ENCODE data around the gene CNTLN. TPM values are rescaled to one million over a fixed set of nuclear protein-coding genes. Genes with fewer than 3 reads are reported as not detected.

CNTLN gene, protein sequence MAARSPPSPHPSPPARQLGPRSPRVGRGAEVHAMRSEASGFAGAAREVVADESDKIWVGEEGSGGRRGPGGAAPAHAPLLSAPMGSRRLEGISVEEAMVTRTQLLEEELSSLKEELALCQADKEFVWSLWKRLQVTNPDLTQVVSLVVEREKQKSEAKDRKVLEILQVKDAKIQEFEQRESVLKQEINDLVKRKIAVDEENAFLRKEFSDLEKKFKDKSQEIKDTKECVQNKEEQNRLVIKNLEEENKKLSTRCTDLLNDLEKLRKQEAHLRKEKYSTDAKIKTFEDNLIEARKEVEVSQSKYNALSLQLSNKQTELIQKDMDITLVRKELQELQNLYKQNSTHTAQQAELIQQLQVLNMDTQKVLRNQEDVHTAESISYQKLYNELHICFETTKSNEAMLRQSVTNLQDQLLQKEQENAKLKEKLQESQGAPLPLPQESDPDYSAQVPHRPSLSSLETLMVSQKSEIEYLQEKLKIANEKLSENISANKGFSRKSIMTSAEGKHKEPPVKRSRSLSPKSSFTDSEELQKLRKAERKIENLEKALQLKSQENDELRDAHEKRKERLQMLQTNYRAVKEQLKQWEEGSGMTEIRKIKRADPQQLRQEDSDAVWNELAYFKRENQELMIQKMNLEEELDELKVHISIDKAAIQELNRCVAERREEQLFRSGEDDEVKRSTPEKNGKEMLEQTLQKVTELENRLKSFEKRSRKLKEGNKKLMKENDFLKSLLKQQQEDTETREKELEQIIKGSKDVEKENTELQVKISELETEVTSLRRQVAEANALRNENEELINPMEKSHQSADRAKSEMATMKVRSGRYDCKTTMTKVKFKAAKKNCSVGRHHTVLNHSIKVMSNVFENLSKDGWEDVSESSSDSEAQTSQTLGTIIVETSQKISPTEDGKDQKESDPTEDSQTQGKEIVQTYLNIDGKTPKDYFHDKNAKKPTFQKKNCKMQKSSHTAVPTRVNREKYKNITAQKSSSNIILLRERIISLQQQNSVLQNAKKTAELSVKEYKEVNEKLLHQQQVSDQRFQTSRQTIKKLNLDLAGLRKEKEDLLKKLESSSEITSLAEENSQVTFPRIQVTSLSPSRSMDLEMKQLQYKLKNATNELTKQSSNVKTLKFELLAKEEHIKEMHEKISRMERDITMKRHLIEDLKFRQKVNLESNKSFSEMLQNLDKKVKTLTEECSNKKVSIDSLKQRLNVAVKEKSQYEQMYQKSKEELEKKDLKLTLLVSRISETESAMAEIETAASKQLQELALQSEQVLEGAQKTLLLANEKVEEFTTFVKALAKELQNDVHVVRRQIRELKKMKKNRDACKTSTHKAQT (N-terminal part only)
- 9.7 and 10.3 TPM in 2 replicates for total RNA-seq (2014; rRNA removed; shearing (Covaris generic))

DNA sequence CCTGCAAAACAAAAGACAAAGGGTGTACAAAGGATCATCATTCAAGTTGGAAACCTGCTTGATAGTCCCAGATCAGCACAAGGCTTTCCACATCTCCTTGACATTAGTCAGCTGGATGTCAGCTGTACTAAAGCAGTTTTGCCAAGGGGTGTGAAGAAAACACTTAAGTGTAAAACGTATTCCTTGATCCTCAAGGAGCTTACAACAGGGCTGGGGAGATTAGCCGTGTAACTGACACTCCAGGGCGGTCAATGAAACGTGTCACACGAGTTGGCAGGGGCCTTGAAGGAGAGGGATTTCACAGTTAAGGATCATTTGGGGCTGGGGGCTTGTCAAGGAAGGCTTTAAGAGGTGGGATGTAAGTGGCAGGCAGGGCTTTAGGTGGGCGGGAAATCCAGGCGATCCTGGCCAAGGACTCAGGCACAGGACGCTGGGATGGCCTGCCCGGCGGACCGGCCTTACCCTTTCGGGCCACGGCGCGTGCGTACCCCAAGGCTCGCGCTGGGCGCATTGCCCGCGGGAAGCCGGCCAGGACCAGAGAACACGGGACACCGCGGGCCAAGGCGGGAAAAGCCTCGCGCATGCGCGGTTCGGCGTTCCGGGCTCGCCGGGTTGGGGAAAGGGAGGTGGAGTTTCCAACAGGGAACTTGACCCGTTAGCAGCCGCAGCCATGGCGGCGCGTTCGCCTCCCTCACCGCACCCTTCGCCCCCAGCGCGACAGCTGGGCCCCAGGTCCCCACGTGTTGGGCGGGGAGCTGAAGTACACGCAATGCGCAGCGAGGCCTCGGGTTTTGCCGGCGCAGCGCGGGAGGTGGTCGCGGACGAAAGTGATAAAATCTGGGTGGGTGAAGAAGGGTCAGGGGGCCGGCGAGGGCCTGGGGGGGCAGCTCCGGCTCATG is at the start of gene CNTLN:
Gene CNTLN (plus strand): TSS at position 645 of the 899 bp plus-strand sequence. CDS start 26 bp downstream, at position 671.
- peak; percentile 69 for DNase-seq (ENCODE audit: low spot score)

DNA sequence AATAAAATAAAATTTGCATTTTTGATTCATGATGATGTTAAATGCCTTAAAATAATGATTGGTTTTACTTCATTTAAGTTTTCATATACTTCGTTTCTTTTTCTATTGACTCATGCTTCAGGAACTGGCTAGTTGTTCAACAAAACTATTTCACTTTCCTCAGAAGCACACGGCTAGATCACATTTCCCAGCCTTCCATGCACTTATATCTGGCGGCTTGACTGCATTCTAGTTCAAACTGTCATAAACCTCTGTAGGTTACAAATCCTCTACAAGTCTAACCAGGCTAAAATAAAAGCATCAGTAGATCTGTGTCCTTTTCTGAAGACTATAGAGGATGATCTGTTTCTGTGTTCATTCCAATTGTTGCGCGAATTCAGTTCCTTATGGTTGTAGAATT is 46.3 kb upstream of the CNTLN start:
- no peak for DNase-seq (ENCODE audit: low spot score)

DNA sequence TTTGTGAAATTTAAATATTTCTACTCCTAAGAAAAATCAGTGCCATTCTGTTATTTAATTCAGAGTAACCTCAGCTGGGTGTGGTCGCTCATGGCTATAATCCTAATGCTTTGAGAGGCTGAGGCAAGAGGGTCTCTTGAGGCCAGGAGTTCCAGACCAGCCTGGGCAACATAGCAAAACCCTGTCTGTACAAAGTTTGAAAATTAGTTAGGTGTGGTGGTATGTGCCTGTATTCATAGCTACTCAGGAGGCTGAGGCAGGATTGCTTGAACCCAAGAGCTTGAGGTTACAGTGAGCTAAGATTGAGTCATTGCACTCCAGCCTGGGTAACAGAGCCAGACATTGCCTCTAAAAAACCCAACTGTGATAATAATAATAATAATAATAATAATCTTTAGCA is 44.8 kb upstream of the CNTLN start:
- no peak for DNase-seq (ENCODE audit: low spot score)

DNA sequence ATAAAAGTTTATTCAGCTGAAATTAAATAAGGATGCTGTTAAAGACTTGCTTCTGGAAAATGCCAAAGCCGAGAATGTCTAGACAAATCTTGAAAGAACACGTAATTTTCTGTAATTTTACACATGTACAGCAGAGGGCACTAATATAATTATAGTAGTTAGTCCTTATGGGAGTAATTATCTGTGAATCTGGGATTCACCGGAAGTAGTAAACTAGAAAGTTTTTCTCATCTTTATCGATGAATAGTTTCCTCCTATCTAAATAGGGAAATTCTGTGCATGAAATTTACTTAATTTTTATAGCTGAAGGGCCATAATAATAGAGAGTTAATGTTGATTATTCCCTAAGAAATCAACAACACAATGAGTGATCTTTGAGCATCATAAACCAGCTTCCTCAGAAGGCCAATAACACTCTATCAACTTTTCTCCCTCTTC is 18.4 kb upstream of the CNTLN start:
- peak; percentile 48 for DNase-seq (ENCODE audit: low spot score)

DNA sequence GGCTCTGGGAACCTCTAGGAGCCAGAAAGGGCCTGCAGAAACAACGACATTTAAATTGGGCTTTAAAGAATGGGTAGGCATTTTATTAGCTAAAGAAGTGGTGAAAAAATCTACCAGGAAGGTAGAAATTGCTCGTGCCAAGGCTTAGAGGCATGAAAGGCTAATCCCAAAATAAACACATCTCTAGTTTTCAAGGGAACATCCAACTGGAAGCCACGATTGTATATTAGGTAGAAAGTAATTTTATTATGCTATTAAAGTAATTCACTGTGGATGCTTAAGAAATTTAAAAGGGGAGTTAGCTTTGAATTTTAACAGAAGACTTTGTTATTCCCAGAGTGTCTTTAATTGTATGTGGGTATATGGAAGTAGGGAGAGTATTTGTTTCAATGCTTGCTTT is 17.5 kb upstream of the CNTLN start:
- DNase-seq (ENCODE audit: low spot score) = no peak

DNA sequence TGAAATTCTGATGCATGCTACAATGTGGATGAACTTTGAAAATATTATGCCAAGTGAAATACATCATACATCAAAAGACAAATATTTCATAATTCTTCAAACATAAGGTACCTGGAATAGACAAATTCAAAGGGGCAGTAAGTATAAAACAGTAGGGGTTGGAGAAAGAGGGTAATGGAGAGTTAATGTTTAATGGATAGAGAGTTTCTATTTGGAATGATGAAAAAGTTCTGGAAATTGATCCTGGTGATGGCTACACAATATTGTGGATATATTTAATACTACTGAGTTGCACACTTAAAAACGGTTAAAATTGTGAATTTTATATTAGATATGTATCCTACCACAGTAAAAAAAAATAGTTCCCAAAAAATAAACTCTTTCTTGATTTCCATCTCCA is 14.6 kb upstream of the CNTLN start:
- DNase-seq (ENCODE audit: low spot score) = no peak

DNA sequence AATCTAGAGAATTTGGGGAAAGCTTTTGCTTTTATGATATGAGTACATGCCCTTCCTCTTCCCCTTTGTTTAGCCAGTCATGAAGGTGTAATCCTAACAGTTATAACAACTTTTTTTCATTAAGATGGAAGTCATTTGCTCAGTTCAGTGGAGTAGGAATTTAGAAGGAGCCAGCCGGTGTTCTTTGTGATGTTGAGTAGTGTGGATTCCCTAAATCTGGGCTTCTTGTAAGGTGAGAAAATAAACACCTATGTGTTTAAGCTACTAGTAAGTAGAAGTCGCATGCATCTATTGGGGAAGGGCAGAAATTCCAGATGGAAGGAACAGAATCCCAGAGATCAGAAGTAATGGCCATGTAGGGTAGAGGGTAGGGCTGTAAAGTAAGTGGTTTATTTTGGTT is 13.6 kb upstream of the CNTLN start:
- no peak for DNase-seq (ENCODE audit: low spot score)

DNA sequence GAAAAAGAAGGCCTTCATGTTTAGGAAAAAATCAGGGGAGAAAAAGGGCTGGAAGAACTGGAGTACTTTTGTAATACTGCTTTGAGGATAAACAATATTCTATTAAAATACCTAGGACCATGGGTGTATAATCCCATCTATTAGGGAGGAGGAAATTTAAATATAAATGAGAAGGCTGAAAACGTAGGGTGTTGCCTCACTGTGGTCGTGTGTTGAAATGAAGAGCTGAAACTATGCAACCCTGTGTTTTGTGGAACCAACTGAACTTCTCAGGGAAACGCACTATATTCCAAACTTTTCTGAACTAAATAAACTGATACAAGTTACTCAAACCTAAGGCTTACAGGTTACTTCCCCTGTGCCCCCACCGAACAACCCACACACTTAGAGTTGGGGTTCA is 4.5 kb upstream of the CNTLN start:
- DNase-seq (ENCODE audit: low spot score) = no peak

DNA sequence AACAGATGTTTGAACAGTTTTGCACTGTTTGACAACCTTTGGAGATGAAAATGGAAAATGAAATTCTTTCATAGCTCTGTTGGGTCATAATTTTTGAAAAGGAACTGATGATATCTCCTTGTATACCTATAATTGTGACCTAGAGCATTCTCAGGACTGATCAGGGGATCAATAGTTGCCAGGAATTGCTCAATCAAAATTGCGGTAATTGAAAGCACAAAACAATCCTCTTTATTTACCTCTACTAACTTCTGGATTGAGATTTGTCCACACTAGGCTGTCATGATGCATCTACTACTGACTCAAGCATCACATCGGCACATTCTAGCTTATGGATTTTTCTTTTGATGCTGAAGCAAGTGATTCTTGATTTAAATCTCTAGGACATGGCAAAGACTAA is 4.1 kb upstream of the CNTLN start:
- no peak for DNase-seq (ENCODE audit: low spot score)

DNA sequence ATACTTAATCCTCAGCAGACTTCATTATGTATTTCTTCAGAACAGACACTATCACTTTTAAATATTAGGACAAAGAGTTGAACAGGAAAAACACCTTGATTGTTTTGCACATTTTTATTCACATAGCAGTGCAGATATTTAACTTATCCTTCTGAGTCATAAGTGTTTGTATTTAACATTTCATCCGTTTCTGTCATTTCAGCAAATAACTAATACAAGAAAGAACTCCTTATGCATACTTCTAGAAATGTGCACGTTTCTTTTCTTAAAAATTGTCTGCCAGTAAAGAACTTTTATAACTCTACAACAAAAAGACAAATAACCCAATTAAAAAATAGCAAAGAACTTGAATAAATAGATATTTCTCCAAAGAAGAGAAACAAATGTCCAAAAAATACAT is 3.3 kb upstream of the CNTLN start:
- no peak for DNase-seq (ENCODE audit: low spot score)

DNA sequence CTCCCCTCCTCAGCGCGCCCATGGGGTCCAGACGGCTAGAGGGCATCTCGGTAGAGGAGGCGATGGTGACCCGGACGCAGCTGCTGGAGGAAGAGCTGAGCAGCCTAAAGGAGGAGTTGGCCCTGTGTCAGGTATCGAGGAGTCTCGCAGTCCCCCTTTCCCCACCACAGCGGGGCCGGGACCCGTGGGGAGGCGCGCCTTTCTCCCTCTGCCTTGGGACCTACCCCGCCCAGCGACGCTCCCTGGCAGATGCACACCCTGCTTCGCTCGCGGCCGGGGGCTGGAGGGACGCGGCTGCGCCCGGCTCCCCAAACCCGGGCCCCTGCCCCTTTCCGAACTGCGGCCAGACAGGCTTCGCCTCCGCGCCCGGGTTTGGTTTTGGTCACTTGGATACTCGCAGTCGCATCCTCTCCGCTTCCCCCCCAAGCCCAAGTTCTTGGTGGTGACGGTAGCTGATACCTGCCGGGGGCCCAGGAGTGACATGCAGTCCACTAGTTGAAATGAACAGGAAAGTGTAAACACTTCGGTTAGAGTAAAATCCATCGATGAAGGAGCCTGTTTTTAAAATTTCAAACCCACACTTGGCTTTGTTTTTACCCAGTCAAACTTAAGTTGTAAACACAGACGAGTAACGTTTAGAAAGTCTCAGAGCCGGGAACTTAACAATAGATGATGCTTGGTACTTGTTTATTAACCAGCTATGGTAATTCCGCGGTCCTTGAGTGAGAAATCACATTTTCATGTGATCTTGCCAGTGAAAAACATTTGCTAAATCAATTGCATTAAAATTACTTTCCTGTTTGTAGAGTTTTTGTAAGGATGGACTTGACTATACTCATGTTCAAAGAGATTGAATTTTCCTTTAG is 688 bp downstream of the CNTLN start:
- DNase-seq (ENCODE audit: low spot score) = peak; percentile 51

DNA sequence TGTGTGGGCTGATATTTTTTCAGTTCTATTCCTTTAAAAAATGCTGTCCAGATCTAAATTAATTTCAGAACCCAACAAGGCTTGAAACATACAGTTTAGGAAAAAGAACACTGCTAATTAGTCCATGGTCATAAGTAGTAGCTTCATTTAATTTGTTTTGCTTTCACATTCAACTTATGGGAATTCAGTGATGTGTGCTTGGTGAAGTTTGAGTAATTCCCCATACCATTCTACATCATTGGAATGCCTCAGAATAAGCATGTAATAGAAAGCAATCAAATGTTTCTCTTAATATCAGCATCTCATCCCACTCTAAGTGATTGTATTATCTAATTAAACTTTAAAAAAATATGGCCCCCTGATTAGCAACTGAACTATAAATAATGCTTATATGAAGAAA is 2.7 kb downstream of the CNTLN start:
- DNase-seq (ENCODE audit: low spot score) = no peak

DNA sequence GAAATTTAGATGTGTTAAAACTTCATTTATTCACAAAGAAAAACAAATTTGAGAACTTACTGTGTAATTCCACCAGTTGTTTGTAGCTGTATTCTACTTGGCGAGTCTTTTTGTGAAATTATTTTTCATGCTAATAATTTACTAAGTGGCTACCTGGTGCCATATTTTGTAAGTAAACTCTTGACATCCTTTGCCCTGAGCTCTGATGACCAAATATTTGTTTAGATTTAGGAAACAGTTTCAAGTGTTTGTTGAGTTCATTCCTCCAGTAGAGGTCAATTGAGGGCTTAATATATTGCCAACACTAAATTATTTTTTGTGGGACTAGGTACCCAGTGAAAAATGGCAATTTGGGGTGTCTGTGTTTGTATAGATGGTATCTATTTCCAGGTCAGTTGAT is 3.7 kb downstream of the CNTLN start:
- no peak for DNase-seq (ENCODE audit: low spot score)

DNA sequence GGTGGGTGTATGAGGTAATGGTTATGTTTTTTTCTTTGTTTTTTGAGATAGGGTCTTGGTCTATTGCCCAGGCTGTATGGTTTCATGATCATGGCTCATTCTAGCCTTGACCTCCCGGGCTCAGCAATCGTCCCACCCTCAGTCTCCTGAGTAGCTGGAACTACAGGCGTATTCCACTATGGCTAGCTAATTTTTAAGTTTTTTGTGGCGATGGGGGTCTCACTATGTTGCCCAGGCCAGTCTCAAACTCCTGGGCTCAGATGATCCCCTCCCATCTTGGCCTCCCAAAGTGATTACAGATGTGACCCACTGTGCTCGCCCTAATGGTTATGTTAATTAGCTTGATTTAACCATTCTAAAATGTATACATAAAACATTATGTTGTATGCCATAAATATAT is 5.6 kb downstream of the CNTLN start:
- no peak for DNase-seq (ENCODE audit: low spot score)

DNA sequence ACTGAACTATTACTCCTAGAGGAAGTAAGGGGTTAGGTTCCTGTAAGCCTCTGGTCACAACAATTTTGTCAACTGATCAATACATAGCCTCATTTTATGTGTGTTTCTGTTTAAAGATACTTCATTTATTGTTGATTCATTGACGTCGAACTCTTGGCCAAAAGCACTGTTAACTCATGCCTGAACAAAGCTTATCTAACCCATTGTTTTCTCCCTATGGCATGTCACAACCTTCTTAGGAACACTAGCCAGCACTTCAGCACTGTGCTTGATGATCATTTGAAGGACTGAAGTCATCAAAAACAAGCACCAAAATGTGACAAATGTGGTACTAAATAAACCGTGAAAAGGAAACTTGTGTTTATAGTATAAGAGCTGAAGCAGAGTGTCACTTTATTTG is 13.5 kb downstream of the CNTLN start:
- DNase-seq (ENCODE audit: low spot score) = no peak

DNA sequence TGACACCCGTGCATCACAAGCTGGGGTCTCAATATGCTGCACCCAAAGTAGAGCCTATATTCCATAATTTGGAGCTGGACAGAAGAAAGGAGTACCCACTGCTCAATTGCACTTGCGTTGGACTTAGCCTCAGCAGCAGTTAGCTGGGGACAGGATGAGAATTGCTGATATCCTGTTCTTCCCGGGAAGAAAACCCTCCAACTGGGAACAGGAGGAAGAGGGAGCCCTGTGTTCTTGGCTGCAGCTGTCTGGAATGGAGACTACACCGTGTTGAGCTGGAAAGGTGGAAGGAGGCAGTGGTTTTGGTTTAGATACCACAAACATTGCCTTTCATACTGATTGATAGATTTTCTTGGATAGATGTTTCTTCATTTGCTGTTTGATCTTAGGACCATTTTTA is 24.6 kb downstream of the CNTLN start:
- DNase-seq (ENCODE audit: low spot score) = no peak

DNA sequence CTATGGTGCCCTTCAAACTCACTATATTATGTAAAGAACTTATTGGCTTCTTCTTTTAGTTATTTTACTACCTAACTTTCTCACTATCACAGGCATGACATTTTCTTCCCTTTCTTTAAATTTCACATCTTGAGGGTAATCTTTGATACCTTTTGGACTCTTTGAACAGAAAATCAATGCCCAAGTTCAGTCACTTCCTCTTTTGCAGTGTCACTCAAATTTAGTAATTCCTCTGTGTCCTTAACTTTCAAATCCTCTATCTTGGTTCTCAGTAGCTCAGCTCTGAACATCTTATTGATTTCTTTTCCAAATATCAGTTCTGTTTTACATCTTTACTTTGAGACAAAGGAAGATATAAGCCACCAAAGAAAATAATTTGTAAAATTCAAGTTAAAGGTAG is 25.5 kb downstream of the CNTLN start:
- DNase-seq (ENCODE audit: low spot score) = no peak

DNA sequence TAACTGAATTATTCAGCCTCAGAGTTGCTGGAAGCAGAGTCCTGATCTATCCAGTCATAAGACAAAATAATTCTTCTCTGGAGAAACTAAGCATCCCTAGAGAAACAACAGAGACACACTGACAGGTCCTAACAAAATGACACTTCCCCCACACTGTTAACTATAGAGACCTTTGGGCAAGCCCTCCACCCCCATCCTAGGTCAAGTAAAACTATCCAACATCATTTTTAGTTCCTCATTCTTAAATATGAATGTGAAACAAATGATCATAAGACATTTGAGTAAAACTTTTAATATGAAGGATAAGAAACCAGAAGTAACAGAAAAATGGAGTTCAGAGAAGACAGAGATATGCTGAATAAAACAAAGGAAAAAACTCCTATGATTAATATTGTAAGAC is 30.9 kb downstream of the CNTLN start:
- DNase-seq (ENCODE audit: low spot score) = no peak

DNA sequence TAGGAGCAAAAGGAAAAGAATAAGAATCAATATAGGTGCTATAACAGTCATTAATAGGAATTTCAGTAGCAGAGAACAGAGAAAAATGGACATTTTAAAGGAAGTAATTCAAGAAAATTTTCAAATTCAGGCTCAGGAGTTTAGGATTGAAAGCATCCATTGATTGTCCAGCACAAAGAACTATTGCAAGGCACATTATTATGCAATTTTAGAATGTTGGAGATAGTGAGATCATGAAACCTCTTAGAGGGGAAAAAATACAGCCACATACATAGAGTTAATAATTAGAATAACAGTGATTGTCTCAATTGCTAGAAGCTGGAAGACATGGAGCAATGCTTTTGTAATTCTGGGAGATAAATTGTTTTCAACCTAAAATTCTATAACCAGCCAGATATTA is 31.5 kb downstream of the CNTLN start:
- DNase-seq (ENCODE audit: low spot score) = no peak

Data from A172 (cell line).